ENCODE data around the gene MAPK9.

DNA sequence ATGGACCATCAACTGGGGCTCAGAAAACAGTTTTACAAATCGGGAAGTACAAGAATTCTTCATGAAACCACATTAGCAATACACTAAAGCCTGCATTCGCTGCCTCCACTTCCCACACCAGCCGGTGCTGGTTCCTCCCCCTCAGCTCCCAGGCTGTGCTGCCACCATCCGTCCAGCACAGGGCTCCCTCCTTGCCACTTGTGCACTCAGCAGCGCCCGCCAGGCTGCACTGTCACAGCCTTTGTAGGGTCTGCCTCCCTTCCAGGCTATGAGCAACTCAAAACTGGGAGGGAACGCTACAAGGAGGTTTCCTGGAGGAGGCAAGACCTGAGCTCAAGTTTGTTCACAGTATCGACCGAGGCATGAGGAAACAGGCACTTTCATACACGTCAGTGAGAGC is 7.7 kb downstream of the MAPK9 start:
- TF ChIP-seq, protein P1, sequence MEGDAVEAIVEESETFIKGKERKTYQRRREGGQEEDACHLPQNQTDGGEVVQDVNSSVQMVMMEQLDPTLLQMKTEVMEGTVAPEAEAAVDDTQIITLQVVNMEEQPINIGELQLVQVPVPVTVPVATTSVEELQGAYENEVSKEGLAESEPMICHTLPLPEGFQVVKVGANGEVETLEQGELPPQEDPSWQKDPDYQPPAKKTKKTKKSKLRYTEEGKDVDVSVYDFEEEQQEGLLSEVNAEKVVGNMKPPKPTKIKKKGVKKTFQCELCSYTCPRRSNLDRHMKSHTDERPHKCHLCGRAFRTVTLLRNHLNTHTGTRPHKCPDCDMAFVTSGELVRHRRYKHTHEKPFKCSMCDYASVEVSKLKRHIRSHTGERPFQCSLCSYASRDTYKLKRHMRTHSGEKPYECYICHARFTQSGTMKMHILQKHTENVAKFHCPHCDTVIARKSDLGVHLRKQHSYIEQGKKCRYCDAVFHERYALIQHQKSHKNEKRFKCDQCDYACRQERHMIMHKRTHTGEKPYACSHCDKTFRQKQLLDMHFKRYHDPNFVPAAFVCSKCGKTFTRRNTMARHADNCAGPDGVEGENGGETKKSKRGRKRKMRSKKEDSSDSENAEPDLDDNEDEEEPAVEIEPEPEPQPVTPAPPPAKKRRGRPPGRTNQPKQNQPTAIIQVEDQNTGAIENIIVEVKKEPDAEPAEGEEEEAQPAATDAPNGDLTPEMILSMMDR (IDR thresholded peaks at IDR 0.05), result no peak
- TF ChIP-seq POLR2AphosphoS5 (IDR thresholded peaks at IDR 0.05), result no peak
